HG03558 (cell line): ENCODE results near the gene ZDHHC13.

Experiments
- ATAC-seq: cut with Tn5 transposase; IDR thresholded peaks from one replicate; pipeline ENCODE4 v1.9.1; 2021; ENCODE audit warnings: moderate number of reproducible peaks; ENCODE audit not compliant: unreplicated experiment; ENCODE audit errors: extremely low read depth

The ZDHHC13 gene

DNA sequence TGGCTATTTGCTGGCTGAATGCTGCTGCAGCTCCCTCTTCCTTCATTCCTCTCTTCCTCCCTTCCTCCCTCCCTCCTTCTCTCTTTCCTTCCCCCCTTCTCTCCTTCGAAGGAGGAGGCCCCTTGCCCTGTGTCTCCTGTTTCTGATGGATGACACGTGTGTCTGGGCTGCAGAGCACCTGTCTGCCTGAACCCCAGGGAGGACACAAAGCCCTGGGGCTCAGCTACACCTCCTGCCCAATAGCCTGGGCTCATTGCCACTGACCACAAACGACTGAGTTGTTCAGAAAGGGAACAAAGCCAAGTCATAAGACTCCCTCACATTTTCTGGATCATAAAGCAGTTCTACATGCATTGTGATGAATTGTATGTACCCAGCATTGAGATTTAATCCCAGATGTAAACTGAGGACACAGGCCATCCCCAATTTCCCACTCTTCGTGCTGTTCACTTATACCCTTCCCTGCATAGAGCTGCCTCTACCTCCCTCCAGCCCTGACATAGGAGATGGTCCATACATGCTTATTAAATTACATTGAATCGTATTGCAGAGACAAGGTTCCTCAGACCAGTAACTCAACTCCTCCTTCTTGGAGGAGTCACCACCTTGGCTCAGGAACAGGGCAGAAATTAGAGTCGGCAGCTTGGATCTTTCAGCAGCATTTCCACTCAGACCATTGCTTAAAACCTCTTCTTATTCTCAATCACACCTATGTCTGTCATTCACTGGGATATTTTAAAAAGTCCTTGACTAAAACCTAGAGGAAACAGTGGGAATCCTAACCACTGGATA is 83.6 kb downstream of the ZDHHC13 start:
- ATAC-seq = no peak

- no peak for ATAC-seq
Measured at GRCh38 chr11:19201737-19202605, 85.0 kb downstream of the ZDHHC13 start, which contains the start of gene CSRP3. Gene CSRP3, minus strand, starts transcription at chr11:19201983. Its CDS starts 9,535 bp downstream, at chr11:19192448.

DNA sequence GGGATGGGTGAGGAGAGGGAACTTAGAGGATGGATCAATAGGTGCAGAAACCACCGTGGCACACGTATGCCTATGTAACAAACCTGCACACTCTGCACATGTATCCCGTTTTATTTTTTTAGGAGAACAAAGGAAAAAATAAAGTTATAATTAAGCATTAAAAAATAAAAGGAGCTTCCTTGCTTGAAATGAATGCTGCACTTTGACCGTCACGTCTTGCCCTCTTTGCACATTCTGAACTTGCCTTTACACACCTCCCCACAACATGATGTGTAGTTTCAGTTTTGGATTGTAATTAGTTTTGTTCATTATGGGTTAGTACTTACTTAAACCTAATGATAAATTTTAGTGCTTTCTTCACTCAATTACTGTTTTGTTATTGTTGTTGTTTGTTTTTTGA is 87.9 kb downstream of the ZDHHC13 start:
- ATAC-seq = no peak

GRCh38 chr11:19208181-19208580 is 91.2 kb downstream of the ZDHHC13 start:
- ATAC-seq = no peak

DNA sequence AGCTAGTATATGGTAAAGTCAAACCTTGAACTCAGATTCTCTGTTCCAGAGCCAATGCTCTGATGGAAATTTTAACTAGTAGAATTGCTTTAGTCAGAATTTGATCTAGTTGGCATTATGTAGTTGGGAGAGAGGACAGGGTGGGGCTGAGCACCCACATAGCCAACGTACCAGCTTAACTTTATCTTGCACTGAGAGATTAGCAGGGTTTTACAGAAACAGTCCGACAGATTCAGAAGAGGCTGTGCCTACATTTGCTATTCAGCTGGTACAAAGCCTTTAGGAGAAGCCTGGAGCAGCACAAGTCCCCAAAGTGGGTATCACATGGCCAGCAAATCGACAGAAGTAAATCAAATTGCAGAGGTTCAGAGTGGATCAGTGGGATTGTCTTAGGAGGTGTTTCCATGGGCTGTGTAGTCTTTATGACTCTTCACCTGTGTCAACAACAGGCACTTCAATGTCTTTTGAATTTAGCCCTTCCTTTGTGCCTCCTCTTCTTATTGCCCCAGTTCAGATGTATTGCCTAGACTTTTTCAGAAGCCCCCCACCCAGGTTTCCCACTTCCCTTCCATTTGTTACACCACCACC is 92.1 kb downstream of the ZDHHC13 start:
- no peak for ATAC-seq

GRCh38 chr11:19209617-19210370 is 92.8 kb downstream of the ZDHHC13 start:
- no peak for ATAC-seq

DNA sequence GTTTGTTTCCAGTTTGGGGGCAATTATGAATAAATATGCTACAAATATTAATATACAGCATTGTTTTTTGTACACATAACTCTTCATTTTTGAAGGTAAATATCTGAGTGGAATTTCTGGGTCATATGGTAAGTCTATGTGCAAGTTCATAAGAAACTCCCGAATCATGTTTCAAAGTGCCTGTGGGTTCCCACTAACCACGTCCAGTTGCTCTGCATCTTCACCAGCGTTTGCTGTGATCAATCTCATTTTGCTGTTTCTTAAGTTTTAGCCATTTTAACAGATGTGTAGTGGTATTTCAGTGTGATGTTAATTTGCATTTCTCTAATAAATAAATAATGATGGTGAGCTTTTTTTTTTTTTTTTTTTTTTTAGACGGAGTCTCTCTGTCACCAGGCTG is 99.1 kb downstream of the ZDHHC13 start:
- no peak for ATAC-seq

- no peak for ATAC-seq
Measured at GRCh38 chr11:19216709-19217374, 99.9 kb downstream of the ZDHHC13 start.

DNA sequence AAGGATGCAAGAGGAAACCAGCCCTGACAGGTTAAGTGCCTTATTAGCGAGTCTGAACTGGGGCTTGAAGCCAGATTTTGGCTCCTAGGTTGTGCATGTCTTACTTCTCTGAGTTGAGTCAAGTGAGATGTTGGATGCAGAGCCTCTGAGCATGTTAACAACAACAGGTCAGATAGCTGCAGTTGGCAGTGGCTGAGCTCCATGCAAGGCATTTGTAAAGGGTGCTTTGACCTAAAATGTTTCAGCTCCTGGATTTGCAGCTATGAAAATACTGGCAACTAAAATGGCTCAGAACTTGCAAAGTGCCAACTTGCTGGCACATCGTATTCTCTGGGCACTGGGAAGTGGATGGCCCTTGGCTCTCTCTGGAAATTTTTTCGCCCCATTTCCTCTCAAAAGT is 101.2 kb downstream of the ZDHHC13 start:
- no peak for ATAC-seq

DNA sequence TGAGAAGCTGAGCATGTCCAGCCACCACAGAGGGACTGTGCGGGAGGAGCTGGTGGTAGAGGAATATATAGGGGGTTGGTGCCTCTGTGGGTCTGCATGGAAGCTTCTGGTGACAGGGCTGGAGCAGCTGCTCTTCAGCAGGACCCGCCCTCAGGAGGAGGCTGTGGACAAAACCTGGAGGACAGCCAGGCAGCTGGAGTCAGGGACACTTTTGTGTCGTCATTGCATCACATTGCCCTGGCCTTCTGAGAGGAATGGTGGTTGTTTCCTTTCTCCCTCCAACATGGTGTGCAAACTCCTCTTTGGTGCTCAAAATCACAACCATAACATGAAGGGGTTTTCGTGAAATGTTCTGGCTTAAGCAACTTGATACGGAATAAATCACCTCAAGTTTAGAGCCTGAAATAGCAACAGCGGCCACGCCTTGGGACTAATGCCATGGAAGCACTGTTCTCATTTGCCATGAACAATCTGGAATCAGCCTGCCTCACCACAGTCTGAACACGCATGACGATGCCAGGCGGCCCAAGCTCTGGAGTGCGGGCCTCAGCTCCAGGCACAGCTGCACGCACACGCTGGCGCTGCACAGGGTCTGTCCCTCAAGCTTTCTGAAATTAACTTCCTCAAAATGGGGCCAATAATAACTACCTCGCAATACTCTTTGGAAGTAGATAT is 102.0 kb downstream of the ZDHHC13 start:
- ATAC-seq = no peak

- ATAC-seq = no peak
Measured at GRCh38 chr11:19220903-19221724, 104.1 kb downstream of the ZDHHC13 start.

DNA sequence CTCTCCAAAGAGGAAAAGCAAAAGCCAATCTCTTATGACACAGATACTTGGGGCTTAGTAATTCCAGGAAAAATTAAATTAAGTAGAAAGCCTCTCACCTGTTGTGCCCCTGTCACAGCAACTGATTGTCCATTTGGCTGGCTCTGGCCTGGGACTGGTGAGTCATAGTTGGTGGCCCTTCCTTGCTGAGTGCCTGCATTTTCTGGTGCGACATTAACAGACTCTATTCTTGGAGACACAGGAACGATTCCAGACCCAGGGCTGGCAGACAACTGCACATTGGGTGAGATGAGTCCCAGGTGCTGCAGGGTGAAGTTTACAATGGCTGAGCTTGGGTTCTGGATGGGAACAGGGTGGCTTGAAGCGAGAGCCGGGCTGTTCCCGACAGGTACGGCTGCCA is 108.2 kb downstream of the ZDHHC13 start:
- no peak for ATAC-seq

DNA sequence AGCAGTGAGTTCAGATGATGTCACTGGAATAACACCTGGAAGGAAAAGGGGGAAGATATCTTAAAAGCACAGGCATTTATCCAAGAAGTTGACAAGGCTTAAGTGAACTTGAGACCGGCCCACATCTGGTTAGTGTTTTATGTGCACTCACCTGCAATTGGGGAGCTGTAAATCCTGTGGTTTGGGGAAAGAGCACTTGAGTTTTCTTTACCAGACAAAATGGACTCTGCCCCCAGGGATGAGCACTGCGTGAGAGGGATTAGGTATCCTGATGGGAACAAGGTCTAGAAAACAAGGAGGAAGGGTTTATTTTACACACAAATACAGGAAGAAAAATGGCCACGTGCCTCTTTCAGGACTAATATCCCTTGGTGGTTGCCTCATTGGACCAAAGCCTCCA is 108.6 kb downstream of the ZDHHC13 start:
- no peak for ATAC-seq
